NCI-H1417 (cell line): ENCODE measurements around the gene RPRM.
"Not testable (repeated sequence)": the region's sequence is repeated elsewhere in the genome, so short reads cannot be mapped to it uniquely, and the experiment has no call there.

Source experiments
- DNase-seq, 3 experiments: peaks; one replicate each; lab custom pipeline; 2025; lab: John Stamatoyannopoulos, UW

RPRM gene

DNA sequence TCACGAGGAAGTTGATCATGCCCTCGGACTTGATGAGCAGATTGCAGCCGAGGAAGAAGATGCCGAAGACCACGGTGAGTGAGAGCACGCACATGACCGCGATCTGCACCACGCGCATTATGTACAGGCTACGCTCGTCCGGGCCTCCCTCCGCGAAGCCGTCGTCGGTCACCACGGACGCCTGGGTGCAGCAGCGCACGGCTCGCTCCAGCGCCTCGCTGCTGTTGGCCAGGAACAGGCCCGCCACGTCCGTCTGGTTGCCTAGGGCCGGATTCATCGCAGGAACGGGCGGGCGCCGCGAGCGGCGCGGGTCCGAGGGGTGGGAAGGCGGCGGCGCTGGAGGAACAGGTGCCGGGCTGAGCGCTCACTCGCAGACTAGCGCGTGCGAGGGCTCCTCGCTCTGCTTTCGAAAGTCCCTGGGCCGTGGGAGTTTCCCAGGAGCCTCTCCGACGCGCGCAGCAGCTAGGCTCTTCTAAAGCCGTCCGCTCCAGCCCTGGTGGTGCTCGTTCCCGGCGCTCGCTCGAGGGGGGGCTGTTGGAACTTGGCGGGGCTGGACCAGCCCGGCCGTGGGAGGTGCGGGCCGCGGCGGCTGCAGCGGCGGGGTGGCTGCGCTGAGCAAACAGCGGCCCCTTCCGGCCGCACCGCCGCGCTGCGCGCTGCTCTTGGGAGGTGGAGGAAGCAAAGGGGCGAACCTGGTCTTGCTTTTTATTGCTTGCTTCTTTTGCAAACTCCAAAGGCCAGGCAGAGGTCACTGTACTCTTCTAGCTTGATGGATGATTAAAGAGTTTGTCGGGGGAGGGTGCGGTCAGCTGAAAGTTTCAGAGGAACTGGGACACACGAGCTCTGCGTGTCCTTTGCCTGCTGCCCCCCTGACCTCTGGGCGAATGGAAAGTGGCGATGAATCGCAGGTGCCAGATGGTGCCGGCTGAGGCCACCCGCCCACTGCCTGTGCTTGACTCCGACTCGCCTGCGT lies at the start of gene RPRM:
Gene RPRM, minus strand, starts transcription at position 474 of the 973 bp plus-strand sequence. Its CDS starts 197 bp downstream, at position 277.
- DNase-seq = peak; percentile 73 to 93 (median 89)

DNA sequence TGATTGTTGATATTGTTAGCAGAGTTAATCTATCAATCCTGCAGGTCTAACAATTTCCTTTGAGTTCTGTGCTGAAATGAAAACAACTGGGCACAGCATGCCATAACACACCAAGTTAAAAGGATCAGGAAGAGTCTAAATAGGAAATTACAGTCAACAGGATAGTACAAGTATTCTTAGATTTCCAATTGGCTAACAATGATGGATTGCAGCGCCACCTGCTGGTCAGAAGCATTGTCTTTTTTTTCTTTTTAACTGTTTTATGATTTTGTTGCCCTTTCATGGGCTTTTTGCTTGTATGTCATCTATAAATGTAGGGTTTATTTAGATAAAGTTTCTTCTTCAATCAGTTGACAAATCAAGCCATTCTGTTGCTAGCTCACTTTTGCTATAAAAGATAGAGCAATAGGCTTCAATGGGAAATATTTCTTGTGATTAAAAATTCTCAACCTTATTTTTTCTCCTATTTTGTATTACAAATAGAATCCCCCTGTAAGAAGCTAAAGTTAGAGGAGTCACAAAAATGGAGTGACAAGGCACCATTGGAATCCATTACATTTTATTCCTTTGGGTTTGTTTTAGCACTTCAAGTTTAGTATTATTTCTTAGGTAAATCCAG lies 40.8 kb upstream of the RPRM start:
- DNase-seq = peak; percentile 42 to 79 (median 63)

DNA sequence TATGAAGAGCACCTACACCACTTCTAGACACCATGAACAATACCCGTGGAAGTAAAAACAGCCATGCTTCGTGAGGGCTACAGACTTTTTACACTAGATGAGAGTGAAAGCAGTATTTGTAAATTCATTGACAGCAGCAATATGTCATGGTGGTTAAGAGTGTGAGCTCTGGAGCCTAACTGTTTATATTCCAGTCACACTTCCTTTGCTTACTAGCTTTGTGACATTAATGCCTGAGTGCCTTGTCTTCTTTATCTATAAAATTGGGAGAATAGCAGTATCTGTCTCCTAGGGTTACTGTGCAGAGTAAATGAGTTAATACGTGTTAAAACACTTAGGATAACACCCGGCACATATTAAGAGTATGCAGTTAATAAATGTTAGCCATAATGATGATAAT lies 33.8 kb upstream of the RPRM start:
- no peak for DNase-seq

DNA sequence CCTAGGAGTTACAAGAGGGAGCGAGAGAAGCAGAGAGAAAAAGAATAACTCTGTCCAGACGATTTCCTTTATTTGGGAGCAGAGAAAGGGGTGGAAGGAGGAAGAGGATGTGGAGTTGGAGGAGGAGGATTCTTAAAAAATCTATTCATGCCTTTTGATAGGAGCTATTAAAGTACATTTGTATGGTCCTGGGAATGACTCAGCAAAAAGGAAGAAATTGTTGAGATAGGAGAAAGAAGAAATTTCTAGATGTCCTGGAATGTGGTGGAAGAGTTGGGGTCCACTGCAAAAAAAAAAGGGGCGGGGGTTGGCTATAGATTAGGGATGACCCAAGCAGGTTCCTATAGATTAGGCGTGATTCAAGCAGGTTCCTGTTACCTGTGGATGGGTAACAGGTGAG lies 32.4 kb upstream of the RPRM start:
- DNase-seq = no peak

DNA sequence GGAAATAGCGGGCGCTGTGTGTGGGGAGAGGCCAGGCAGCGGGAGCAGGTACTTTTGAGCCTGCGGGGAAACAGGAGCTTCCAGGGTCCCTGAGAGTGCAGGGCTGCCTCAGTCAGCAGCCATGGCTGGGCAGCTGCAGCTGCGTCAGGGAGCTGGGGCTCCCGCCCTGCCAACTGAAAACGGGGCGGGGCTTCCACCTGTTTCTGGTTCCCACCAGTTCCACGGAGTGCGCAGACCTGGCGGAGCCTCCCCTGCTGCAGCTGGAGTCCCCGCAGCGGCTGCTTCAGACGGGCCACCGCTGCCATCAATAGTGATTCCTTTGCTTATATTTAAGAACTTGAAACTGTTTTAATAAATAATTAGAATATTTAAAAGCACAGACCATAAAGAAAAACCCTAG lies 30.6 kb upstream of the RPRM start:
- DNase-seq = no peak

DNA sequence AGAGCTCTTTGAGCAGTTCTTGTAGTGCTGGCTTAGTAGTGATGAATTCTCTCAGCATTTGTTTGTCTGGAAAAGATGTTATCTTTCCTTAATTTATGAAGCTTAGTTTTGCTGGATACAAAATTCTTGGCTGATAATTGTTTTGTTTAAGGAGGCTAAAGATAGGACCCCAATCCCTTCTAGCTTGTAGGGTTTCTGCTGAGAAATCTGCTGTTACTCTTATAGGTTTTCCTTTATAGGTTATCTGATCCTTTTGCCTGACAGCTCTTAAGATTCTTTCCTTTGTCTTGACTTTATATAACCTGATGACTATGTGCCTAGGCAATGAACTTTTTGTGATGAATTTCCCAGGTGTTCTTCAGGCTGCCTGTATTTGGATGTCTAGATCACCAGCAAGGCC lies 27.9 kb upstream of the RPRM start:
- DNase-seq = not testable (repeated sequence)

DNA sequence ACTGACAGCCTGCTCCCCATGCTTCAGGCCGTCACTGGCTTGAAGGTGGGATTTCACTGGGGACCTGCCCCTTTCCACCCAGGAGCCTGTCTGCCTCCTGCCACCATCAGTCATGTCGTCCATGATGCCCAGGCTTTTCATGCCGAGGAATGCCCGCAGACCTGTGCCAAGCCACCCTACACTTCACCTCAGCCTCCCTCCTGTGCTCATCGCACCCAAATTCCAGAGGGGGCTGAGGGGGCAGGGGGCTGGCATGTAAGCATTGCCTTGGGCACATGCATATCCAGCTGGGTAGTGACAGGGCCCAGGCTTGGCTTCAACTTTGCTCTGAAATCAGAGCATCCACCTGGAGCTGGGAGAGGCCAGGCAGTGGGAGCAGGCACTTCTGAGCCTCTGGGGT lies 20.9 kb upstream of the RPRM start:
- no peak for DNase-seq

DNA sequence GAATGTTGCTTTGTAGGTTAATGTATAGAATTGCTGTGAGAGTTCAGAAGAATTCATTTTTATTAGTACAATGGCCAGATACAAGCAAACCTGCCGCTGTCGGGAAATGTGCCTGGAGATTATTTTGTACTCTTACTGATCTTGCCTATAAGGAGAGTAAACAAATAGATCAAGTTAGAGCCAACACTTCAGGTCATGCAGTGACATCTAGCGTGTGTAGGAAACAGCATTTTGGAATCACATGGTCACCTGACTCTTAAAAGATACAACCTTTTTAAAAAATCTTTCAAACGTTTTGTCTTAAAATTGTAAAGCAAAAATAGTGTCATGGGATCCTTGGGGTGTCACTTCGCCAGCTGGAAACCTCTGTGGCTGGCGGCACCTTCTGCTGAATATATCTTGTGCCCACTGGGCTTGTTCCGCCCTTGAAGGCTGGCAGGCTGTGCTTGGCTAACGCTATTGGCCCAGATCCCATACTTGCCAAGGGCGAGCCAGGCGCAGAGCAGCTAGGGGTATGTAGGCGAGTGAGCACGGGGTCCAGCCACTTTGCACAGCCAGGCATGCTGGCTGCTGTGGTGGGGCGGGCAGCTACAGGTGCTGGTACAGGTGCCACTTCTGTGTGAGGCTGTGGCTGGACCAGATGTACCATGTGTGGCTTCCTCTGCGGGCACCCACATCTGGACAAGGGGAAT lies 19.5 kb upstream of the RPRM start:
- no peak for DNase-seq

DNA sequence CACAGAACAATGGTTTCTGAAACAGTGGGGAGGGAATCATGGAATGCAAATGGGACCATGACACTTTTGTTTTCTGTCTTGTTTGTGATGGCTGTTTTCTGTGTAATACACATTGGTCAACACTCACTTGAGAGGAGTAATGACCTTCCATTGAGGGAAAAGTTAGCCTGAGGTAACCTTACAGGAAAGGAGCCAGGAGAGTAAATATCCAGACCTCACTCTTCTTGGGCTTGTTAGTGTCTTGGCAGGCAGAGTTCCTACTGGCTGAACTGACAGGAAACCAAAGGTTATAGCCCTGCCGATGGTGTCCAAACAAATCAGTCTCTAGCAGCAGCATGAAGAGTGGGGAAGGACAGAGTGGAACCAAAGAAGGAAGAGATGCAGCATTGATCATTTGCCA lies 17.2 kb upstream of the RPRM start:
- DNase-seq = peak in 1 of 3 experiments; percentile 4

DNA sequence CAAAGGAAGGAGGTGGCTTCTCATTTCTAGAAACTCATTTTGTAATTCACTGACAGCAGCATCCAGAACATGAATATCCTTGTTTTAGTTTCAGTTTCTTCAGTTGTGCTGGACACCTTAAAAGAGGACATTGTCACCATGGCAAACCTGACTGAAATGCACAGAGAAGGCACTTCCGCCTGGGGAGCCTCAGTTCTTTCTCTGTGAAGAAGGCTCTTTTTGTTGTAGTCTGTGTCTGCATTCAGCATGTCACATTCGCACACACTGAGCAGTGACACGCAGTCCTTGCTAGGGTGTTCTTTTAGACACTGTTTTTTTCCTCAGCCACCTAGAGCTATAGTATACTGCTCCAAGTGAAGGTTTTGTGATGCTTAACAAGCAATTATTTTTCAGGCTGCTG lies 9.5 kb upstream of the RPRM start:
- no peak for DNase-seq

DNA sequence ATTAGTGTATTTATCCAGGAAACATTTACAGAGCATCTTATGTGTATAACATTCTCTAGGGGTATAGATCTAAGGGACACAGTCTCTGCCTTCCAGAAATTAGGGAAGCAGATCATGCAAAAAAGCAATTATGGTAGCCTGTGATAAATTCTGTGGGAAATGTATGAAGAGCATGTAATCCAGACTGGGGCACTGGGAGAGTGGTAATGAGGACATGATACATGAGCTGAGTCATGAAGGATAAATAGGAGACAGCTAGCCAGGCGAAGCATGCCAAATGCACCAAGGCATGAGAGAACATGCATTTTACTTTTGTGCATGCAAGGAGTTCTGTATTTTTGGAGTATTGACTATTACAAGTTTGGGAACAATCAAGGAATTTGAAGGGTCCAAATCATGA lies 8.9 kb upstream of the RPRM start:
- DNase-seq = peak in 2 of 3 experiments; percentile 44 to 71

DNA sequence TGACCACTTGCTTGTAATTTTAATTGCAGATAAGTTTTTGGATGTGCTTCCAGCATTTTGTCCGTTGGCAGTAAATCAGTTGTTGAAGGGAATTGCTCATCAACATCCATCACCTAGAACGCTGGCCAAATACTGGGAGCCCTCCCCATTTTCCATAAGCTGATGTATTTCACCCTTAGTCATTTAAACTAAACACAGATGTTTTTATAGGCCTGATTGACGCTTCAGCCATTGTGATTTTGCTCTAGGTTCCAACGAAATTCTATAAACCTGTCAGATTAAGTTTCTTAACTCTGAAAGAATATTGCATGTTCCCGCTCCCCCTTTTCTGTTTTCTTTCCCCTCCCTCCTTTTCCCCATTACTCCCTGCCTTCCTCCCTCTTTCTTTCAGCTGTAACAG lies 1.0 kb upstream of the RPRM start:
- peak in 1 of 3 experiments; percentile 48 for DNase-seq

DNA sequence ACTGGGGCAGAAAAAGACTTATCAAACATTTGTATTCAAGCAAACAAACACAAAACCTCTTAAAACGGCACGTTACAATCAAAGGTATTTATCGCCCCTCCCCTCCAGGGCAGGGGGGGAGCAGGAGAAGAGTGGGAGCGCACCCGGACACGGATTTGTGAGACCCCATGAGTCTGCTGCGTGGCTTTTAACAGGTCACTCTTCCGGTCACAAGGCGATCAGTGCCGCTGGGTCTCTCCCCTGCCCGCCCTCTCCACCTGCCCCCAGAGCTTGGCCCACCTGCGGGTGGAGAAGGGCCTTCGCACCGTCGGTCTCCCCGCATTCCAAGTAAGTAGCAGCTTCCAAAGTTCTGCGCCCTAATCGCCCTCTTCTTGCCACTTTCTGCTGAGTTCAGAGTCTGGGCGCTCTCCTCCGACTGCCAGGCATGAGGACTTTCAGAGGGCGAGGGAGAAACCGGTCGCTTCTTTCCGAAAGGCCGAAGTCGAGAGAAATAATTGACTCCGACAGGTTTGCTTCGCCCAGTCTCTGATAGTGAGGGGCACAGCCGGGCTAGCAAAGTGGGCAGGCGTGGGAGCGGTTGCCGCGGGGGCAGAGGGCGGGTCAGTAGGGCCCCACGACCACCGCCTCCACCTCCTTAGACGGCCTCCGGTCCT lies 800 bp downstream of the RPRM start:
- peak in 2 of 3 experiments; percentile 79 to 88 for DNase-seq

DNA sequence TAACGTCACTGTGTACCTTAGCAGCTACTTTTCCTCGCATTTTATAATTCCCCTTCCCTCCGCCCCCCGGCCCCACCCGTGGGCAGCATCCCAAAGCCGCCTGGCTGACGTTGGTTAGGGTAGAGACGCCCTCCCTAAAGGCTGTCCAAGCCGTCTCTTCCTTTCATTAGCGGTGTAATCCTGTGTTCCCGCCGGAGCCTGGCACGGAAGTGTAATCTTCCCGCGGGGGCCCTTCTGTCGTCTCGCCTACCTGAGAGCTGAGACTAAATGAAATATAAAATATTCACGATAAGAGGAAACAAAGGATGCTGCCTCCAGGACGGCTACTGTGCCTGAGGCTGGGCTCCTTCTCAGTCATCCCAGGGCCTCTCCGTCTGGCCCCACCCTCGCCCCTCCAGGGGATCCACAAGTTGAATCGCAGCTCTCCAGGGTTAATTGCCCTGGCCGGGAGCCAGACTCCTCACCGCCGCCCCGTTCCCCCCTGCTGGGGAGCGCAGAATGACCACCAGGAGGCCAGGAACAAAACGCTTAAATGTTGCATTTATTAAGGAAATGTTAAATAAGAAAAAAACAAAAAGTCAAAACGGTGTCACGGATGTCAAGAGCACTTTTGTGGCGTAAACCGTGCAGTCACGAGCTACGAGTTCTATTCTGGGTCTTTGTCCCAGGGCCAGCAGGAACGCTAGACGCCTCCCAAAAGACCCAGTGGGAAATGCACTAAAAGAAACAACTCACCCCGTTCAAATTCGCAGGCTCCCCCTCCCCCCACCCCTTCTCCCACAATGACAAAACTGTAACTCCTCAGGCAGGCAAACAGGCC lies 1.5 kb downstream of the RPRM start:
- DNase-seq = peak; percentile 59 to 95 (median 87)

DNA sequence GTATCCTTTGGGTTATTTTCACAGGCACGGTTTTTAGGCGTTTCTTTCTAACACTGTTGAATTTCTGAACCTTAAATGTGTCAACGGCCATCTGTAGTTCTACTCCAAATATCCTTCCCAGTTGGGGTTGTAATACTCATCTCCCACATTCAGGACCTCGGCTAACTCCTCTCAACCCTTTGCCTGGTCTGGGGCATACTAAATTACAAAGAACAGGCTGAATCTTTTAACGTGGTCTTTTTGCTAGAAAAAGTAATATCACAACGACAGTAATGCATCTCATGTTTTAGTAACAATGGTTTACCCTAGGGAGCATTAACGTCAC lies 2.1 kb downstream of the RPRM start:
- no peak for DNase-seq

DNA sequence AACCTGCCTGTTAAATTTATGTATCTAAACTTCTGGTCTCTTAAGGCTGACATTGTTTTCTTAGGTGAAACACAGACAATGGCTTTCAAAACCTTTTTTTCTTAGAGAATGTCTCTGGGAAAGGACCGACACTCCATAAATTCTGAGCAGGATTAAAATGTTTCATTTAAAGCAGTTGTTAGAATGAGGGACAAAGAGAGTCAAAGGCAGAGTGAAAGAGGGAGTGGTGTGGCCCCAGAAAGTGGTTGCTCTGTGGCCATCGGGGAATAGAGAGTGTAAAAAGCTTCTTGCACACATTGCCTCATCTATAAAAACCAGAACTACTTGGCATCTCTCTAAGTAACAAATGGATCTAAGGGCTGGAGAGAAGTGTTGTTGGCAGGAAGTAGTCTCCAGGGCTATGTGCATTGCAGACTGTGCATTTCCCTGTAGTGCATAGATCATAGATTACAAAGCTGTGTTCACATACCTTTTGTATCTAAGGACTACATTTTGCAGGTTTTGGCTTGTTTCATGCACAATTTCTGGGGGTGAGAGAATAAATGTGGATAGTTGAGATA lies 3.6 kb downstream of the RPRM start:
- DNase-seq = peak in 1 of 3 experiments; percentile 10

DNA sequence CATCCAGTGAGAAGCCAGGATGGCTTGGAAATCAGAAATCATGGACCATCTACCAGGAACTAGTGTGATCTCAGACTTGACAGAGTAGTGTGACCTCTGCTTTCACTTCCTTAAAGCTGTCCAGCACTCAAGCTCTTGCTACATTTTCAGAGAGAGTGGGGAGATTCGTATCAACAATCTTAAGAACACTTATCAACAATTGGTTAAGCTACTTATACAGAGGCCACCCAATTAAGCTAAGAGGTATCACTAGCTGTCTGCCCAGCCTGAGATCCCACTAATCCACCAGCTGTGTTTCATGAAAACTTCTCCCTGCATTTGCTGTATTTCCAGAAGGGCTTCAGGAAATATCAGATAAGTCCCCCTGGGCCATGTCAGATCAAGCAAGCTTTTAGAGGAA lies 4.2 kb downstream of the RPRM start:
- no peak for DNase-seq

DNA sequence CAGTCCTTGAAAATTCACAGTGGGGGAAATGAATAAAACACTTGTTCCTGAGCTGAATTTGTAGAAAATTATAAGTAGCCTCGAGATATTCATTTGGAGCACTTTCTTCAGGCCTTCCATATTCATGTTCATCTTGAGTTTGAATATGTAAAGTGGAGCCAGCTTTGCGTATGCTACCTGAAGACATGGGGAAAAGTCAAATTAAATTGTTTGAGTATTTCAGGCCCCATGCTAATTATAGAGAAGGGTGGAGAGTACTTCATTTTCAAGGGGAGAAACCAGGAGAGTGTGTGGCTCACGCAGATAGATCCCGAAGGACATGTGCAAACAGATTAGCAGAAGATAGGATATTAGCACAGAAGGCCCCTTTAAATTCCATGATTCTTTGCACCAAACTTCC lies 7.7 kb downstream of the RPRM start:
- DNase-seq = peak in 1 of 3 experiments; percentile 11

DNA sequence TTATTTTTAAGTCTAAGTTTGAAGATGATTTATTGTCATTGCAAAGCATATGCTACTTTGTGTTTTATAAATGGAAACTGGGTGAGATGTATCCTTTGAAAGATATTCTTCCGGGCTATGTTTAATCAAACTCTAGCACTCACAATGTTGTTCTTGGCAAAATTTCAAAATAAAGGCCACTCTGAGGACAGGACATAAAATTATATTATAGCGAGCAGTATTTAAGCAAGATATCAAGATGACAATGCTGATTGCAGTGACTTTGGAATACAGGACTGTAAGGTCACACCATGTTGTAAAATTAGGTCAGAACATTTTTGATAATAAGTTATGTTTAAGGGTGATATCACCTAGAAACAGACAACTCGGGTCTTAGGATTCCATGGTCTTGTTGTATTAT lies 14.2 kb downstream of the RPRM start:
- DNase-seq = peak in 1 of 3 experiments; percentile 15

DNA sequence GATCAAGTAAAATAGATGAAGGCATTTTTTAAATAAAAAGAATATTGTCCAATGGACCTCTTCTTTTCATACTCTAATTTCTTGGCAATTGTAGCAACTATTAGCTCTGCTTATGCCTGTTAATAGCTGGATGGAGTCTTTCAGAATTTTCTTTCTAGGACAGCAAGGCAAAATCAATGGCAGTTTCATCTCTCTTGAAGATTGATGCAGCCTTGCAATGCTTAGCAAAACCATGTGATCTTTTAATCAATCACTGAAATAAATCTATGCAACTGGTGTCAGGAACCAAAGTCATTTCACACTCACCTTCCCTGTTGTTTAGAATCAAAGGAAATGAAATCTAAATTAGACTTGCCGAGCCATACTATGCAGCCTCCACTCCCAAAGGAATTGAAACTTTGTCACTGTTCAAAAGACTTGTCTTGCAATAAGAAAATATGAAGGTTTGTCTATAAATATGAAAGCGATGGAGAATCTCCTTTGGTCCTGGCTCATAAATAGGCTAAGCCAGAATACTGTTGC lies 16.2 kb downstream of the RPRM start:
- no peak for DNase-seq

DNA sequence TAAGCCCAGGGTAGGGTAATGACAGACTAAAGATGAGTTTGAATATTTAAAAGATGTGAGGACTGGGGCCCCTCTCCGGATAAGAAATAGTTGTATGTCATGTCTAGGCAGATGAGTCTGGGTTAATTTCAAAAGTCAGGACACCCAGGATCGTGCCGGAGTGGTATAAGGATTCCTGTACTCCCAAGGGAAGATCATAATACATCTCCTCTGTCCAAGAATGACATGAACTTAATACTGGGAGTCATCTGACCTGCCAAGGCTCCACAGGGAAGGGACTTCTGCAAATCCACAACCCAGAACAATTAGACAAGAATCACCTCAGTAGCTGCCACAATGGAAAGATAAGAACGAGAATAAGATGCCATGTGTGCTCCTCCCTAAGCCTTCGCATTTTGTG lies 17.1 kb downstream of the RPRM start:
- DNase-seq = no peak
